Breast epithelium (tissue), 3 donors: ENCODE measurements around the gene SNRPD3.

Source experiments
- POLR2A ChIP-seq: fragments of 450-650 bp; IDR thresholded peaks from one replicate; pipeline ENCODE4 v1.6.1; 2016; ENCODE audit warnings: antibody characterized with exemption, mild to moderate bottlenecking, moderate library complexity
- TF ChIP-seq, protein P1 (sequence below), 3 donors: fragments of 450-650 bp; IDR thresholded peaks; one replicate each; pipeline ENCODE4 v1.5.1; 2016 to 2017; ENCODE audit warnings: antibody characterized with exemption in 3 of 3, mild to moderate bottlenecking in 3 of 3, moderate library complexity in 3 of 3

DNA sequence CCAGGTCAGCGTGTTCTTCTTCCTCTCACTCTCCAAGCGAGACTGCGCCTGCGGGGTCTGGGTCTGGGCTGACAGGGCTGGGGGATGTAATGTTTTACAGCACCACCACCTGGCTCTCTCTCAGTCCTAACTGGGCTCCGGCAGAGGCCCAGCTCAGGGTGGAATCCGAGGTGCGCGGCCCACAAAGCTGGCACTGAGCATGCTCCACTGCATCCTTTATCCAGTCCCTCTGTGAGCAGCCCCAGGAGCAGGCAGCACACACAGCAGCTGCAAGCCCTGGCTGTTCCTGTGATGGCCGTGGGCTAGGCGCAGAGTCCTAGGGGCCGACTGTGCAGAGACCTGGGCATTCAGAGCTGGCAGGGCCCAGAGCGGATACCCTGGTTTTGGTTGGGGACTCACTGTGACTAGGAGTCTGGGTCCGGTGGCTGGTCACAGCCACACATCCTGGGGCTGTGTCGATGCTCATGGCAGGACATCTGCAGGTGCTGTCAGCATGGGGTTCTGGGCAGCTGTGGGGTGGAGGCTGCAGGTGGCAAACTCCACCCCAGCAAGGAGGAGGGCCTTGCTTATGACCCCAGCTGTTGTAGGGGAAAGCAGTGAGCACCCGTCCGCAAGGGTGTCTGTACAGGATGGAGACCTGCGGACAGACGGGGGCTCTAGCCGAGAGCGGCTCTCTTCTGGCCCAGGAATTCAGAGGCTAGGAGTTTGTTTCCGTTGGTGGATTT, 33.1 kb downstream of the SNRPD3 start:
- TF ChIP-seq, protein P1, sequence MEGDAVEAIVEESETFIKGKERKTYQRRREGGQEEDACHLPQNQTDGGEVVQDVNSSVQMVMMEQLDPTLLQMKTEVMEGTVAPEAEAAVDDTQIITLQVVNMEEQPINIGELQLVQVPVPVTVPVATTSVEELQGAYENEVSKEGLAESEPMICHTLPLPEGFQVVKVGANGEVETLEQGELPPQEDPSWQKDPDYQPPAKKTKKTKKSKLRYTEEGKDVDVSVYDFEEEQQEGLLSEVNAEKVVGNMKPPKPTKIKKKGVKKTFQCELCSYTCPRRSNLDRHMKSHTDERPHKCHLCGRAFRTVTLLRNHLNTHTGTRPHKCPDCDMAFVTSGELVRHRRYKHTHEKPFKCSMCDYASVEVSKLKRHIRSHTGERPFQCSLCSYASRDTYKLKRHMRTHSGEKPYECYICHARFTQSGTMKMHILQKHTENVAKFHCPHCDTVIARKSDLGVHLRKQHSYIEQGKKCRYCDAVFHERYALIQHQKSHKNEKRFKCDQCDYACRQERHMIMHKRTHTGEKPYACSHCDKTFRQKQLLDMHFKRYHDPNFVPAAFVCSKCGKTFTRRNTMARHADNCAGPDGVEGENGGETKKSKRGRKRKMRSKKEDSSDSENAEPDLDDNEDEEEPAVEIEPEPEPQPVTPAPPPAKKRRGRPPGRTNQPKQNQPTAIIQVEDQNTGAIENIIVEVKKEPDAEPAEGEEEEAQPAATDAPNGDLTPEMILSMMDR (IDR thresholded peaks at IDR 0.05): no peak
- TF ChIP-seq POLR2A: no peak
